Pancreas (tissue), 10 donors: ENCODE results near the gene NEB. TPM values are rescaled to one million over a fixed set of nuclear protein-coding genes. Genes with fewer than 3 reads are reported as not detected.
A peak's percentile ranks its signal among the peaks of the same experiment; 100 is the strongest.

Experiments used
- ATAC-seq, 4 donors: fragments of 200-7000 bp; cut with Tn5 transposase; one replicate each; pipeline versions ENCODE4 v1.8.0 to v1.9.1; 2020; ENCODE audit warnings: mild to moderate bottlenecking in 4 of 4, moderate library complexity in 4 of 4
- DNase-seq, 6 donors: peaks; one replicate each; pipeline ENCODE4 v3.0.0-alpha.2; 2020
- FAIRE-seq: peaks from 2 replicates; lab custom pipeline; 2012; peaks lifted over from hg19 to GRCh38; lab: Jason Lieb, UNC
- H3K27ac ChIP-seq, 4 donors: fragments of 200-600 bp; sonication (generic); 1 replicate in 3 of 4; 2 replicates in 1 of 4; pipeline versions ENCODE4 v1.5.0 to v1.8.0; 2020
- H3K27me3 ChIP-seq, 4 donors: fragments of 200-600 bp; one replicate each; pipeline ENCODE4 v1.8.0; 2021
- H3K36me3 ChIP-seq, 3 donors: fragments of 200-600 bp; sonication (generic) in 1 of 3; one replicate each; pipeline versions ENCODE4 v1.5.0 to v1.8.0; 2020 to 2021
- H3K4me1 ChIP-seq, 3 donors: fragments of 200-600 bp; one replicate each; pipeline ENCODE4 v1.8.0; 2021
- H3K4me3 ChIP-seq, 4 donors: fragments of 200-600 bp; sonication (generic) in 2 of 4; one replicate each; pipeline versions ENCODE4 v1.5.0 to v1.8.0; 2020 to 2021
- H3K9me3 ChIP-seq, 4 donors: fragments of 200-600 bp; one replicate each; pipeline ENCODE4 v1.8.0; 2021
- WGBS, 2 donors: extraction: QIAGEN DNeasy Blood & Tissue Kit; methylation state at CpG; one replicate each; pipeline ENCODE4 v1.1.7; 2013; 5-methylcytosine and 5-hydroxymethylcytosine counted together
- intact Hi-C, 3 donors: fragments of 100-400 bp; cut with DNase I; formaldehyde crosslinking; loops; one replicate each; pipeline versions ENCODE4 v1.11.1 to v1.14.2; 2022
- polyA plus RNA-seq, 2 donors: library from polyadenylated mRNA; stranded (reverse); fragments of 200-250 nt; gene quantifications; one replicate each; pipeline ENCODE4 v1.2.3, GENCODE V29; 2013
- total RNA-seq, 6 donors: library from RNA; stranded (reverse); fragmentation: NEBNext Ultra II Directional in 4 of 6; extraction: Animal tissue kit (Norgen Biotek cat#: 25700) in 4 of 6; gene quantifications; one replicate each; pipeline versions ENCODE4 v1.2.1 to v1.2.4, GENCODE V29; 2021 to 2023
- TF ChIP-seq, protein P1 (sequence below), 4 donors: fragments of 200-600 bp; sonication (generic) in 3 of 4; IDR thresholded peaks; one replicate each; pipeline versions ENCODE4 v1.5.0 to v1.8.0; 2021; ENCODE audit warnings: antibody characterized with exemption in 4 of 4
- donor health status: healthy with polysubstance abuse.
- donor health status: DM: no; HTN: no; CAD: no; lungs with moderate emphysema.
- donor health status: DM: no; HTN: no; CAD: no.
- donor health status: control.
- donor health status: control.
- donor health status: Bipolar disorder and iron deficiency.
- donor health status: DM: yes; HTN: yes; CAD: no.
- donor health status: DM: no; HTN: no; CAD: no.
- donor health status: DM: no; HTN: no; CAD: no.
- donor health status: DM: yes; HTN: yes; CAD: no.

NEB gene
- total and polyA plus RNA-seq, 8 donors, result 0.58 to 2.5 (median 0.80) TPM

- Histone ChIP-seq H3K9me3 (no peaks in the 10 kb centered on the region), H3K27ac (no peak overlapping the region), H3K4me3 (no peak overlapping the region), H3K27me3 (no peaks in the 10 kb centered on the region), H3K4me1 (no peaks in the 10 kb centered on the region), H3K36me3 (no peaks in the 10 kb centered on the region)
- TF ChIP-seq, protein P1, sequence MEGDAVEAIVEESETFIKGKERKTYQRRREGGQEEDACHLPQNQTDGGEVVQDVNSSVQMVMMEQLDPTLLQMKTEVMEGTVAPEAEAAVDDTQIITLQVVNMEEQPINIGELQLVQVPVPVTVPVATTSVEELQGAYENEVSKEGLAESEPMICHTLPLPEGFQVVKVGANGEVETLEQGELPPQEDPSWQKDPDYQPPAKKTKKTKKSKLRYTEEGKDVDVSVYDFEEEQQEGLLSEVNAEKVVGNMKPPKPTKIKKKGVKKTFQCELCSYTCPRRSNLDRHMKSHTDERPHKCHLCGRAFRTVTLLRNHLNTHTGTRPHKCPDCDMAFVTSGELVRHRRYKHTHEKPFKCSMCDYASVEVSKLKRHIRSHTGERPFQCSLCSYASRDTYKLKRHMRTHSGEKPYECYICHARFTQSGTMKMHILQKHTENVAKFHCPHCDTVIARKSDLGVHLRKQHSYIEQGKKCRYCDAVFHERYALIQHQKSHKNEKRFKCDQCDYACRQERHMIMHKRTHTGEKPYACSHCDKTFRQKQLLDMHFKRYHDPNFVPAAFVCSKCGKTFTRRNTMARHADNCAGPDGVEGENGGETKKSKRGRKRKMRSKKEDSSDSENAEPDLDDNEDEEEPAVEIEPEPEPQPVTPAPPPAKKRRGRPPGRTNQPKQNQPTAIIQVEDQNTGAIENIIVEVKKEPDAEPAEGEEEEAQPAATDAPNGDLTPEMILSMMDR (IDR thresholded peaks at IDR 0.05), result no peak
- no peak for DNase-seq
- intact Hi-C loops, result no loop called here
- no peak for ATAC-seq
- FAIRE-seq, result no peak
- 85 to 93% methylated on average over 4 of the region's 4 CpGs for WGBS, 2 donors
Observed at GRCh38 chr2:151766437-151767153, 32.3 kb upstream of the NEB start.

- H3K4me3 ChIP-seq, result no peak overlapping the region
- H3K9me3 ChIP-seq, result no peaks in the 10 kb centered on the region
- H3K4me1 ChIP-seq, result no peaks in the 10 kb centered on the region
- ATAC-seq (no peak), DNase-seq (peak in 1 of 6 donors; percentile 27), FAIRE-seq (no peak)
- TF ChIP-seq, protein P1 (IDR thresholded peaks at IDR 0.05), result no peak
- H3K36me3 ChIP-seq, result no peaks in the 10 kb centered on the region
- intact Hi-C loops, result no loop called here
- no peak overlapping the region for H3K27ac ChIP-seq
- 95 to 98% methylated on average over 10 of the region's 10 CpGs for WGBS, 2 donors
- no peaks in the 10 kb centered on the region for H3K27me3 ChIP-seq
Observed at GRCh38 chr2:151765760-151766410, 31.6 kb upstream of the NEB start.

- 57 to 65% methylated on average over 3 of the region's 3 CpGs for WGBS, 2 donors
- no peak for ATAC-seq
- Histone ChIP-seq H3K27me3 (no peaks in the 10 kb centered on the region), H3K36me3 (no peaks in the 10 kb centered on the region), H3K9me3 (no peaks in the 10 kb centered on the region), H3K4me1 (no peaks in the 10 kb centered on the region), H3K27ac (no peak overlapping the region), H3K4me3 (no peak overlapping the region)
- no peak for FAIRE-seq
- intact Hi-C loops, result no loop called here
- DNase-seq, result no peak
- TF ChIP-seq, protein P1 (IDR thresholded peaks at IDR 0.05), result no peak
Observed at GRCh38 chr2:151762694-151763093, 28.4 kb upstream of the NEB start.

GRCh38 chr2:151761687-151762086 is 27.4 kb upstream of the NEB start:
- Histone ChIP-seq H3K27me3 (no peaks in the 10 kb centered on the region), H3K27ac (no peak overlapping the region), H3K4me1 (no peaks in the 10 kb centered on the region), H3K9me3 (no peaks in the 10 kb centered on the region), H3K36me3 (no peaks in the 10 kb centered on the region), H3K4me3 (no peak overlapping the region)
- TF ChIP-seq, protein P1 (IDR thresholded peaks at IDR 0.05), result no peak
- no peak for DNase-seq
- FAIRE-seq, result no peak
- no peak for ATAC-seq
- intact Hi-C loops, result no loop called here

- no peak for DNase-seq
- Histone ChIP-seq H3K9me3 (no peaks in the 10 kb centered on the region), H3K27ac (no peak overlapping the region), H3K36me3 (no peaks in the 10 kb centered on the region), H3K27me3 (no peaks in the 10 kb centered on the region), H3K4me3 (no peak overlapping the region), H3K4me1 (no peaks in the 10 kb centered on the region)
- no peak for ATAC-seq
- intact Hi-C loops, result no loop called here
- TF ChIP-seq, protein P1 (IDR thresholded peaks at IDR 0.05), result no peak
- no peak for FAIRE-seq
- WGBS, 2 donors, result 85 to 86% methylated on average over 3 of the region's 3 CpGs
Observed at GRCh38 chr2:151761193-151761592, 26.9 kb upstream of the NEB start.
